ENCODE data around the gene PSORS1C2. TPM values are rescaled to one million over a fixed set of nuclear protein-coding genes. Genes with fewer than 3 reads are reported as not detected.
"Not testable (repeated sequence)": the region's sequence is repeated elsewhere in the genome, so short reads cannot be mapped to it uniquely, and the experiment has no call there.

PSORS1C2 gene
- not detected in 2 replicates for total RNA-seq

DNA sequence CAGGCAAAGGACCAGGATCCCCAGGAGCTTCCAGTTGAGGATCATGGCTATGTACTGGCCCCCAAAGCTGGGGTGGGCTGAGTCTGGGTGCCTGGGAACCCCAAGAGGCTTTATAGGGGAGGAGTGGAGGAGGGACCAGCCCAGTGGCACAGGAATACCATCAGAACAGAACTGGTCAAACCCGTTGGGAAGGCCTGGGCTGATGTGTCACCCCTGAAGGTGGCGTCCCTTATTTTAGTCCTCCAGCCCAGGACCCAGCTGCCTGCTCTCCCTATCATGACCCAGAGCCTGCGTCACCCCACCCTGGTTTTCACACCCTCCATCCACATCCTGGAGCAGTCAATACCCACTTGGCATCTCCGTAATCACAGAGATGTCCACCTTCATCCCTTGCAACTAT is at the start of gene PSORS1C2:
Gene PSORS1C2 (minus strand): TSS at position 85 of the 400 bp plus-strand sequence. CDS start 40 bp downstream, at position 45.
- no peak for DNase-seq (ENCODE audit: low read depth in 2 of 2)

DNA sequence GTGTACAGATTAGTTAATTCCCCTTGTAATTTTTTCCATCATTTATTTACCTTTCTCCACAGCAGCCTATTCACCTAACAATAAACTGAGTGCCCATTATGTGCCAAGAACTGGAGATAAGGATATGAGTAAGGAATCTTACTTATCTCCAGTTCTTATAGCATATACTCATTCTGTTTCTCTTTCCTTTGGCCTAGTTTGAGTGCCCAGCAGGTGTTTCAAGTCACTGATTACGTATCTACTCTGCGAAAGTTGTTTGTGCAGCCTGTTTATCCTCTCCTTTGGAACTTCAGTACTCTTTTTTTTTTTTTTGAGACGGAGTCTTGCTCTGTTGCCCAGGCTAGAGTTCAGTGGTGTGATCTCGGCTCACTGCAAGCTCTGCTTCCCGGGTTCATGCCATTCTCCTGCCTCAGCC is 48.9 kb upstream of the PSORS1C2 start:
- DNase-seq (ENCODE audit: low read depth in 2 of 2) = no peak

DNA sequence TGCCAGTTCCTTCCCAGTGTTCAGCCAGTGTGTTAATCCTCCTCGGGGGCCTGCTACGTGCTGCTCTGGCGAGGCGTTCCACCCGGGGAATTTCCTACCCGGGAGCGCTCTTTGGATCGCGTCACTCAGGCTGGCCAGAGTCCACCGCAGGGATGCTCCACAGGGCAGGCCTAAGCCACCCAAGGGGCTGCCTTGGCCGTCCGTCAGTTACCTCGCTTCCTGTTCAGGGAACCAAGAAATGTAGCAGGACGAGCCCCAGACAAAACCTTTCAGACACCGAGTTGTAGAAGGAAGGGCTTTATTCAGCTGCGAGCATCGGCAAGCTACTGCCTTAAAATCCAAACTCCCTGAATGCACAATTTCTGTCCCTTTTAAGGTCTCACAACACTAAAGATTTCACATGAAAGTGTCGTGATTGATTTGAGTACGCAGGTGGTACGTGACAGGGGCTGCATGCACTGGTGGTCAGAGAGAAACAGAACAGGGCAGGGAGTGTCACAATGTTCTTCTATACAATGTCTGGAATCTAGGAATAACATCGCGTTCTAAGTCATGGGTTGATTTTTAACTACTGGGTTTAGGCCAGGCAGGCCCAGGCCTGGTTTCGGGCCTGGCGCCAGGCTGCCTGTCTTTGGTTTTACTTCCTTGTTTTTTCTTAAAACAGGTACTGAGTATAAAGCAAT is 47.3 kb upstream of the PSORS1C2 start:
- DNase-seq (ENCODE audit: low read depth in 2 of 2) = no peak

DNA sequence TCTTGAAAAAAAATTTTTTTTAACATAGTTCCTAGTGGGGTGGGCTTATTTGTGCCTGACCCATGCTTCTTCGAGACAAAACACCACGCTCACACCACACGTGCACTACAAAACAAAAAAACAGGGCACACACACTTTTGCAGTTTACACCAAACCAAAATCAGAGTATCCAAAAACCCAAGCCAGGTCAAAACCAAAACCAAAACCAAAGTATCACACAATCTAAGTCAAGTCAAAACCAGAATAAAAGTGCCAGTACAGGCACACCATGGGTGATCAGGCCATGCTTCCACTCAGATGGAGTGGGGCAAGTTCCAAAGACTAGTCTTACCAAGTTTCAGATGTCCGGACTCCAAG is 46.8 kb upstream of the PSORS1C2 start:
- not testable (repeated sequence) for DNase-seq (ENCODE audit: low read depth in 2 of 2)

DNA sequence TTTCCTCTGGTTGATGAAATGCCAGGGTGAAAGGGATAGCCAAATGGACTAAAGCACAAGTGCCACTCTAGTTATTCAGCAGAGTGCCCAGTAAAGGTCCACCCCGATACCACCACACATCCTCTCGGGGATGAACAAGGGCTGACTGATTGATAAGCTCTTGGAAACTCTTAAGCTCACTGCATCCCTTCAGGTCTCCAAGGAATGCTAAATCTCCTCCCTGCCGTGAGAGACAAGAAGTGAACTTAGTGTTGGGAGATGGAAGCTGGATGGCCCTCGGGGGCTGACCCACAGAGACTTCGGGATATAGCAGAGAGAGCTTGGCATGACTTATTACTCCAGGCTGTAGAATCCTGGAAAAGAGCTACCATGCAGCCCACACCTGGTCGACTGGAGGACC is 45.0 kb upstream of the PSORS1C2 start:
- not testable (repeated sequence) for DNase-seq (ENCODE audit: low read depth in 2 of 2)

DNA sequence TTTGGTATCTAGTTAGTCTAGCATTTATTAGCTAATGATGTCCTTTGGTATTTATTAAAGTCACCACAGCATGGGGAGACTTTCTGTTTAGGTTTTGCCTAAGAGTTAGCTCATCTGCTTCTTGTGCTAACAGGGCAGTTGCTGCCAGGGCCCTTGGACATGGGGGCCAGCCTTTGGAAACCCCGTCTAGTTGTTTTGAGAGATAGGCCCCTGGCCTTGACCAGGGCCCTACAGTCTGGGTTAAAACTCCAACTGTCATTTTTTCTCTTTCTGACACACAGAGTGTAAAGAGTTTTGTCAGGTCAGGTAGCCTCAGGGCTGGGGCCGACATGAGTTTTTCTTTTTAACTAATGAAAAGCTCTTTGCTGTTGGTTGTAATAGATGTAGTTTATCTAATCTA is 44.4 kb upstream of the PSORS1C2 start:
- not testable (repeated sequence) for DNase-seq (ENCODE audit: low read depth in 2 of 2)

DNA sequence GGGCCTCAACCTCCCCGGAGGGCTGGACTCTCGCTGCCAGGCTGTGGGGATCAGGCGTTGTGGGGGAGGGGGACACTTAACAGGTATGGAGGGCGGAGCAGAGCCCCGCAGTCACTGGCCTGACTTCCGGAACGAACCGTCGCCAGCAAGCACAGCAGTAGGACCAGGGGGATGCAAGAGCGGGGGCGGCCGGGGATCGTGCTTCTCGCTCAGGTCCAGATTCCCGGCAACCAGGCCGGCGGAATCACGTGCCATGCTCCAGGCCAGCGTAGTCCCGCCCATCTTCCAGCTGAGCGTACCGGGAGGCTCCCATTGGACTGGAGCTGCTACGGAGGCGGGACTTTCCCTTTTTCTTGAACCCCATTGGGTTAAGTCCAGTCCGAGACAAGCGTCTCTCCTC is 41.6 kb upstream of the PSORS1C2 start:
- peak; percentile 44 to 69 for DNase-seq (ENCODE audit: low read depth in 2 of 2)

DNA sequence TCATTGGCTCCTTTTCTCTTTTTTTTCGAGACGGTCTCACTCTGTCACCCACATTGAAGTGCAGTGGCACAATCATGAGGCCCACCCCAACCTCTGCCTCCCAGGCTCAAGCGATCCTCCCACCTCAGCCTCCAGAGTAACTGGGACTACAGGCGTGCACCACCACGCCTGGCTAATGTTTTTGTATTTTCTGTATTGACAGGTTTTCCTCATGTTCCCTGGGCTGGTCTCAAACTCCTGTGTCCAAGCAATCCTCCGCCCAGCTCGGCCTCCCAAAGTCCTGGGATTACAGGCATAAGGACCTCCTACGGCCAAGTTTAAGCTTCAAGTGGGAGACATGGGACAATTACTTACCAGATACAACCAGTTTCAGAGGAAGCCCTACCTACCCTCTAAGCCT is 41.0 kb upstream of the PSORS1C2 start:
- no peak for DNase-seq (ENCODE audit: low read depth in 2 of 2)

DNA sequence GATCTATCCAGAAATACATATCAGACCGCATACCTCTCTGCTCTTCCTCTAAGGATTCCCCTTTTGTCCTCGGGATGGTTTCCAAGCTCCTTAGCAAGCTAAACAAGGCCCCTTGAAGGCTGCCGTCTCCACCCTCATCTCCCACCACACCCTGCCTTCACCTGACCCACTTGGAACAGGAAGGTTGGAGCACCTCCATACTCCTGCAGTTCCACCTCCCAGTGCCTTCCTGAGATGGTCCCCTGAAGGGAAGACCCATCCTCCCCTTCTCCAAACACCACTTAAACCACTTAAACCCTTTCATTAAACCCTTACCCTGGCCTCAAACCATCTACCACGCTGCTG is 40.1 kb upstream of the PSORS1C2 start:
- DNase-seq (ENCODE audit: low read depth in 2 of 2) = no peak

DNA sequence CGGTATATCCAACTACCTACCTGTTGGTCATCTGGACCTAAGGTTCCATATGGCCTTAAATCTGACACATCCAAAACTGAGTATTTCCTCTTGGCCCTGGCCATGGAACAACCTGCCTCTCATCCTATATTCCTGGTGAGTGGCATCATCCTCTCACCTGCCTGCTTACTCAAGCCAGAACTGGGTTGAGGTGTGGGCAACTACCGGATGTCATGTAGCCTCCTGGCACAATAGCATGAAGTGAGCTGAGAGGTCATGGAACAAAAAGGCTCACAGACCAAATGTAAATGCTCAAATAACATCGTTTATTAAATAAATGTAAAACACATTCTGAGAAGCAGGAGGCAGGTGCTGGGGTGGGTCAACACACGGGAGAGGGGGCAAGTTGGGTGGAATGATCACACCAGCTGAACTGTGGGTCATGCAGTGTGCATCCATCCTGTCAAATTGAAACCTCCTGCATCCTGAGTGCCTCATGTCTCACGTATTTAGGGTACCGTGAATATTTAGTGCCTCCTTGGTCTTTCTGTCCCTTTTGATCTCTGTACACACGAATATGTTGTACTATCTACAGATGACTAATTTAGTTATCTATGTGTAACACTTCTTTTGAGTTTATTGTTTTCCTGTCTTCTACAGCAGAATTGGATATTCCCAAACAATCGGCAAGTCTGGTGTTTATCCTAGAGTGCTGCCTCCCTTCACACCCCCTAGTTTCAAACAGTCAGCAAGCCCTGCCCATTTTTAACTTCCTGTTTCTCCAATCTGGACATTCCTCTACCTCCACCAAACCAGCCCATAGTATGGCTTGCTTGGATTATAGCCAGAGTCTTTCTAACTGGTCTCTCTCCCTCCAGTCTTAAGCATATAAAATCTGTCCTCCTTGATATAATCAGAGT is 39.5 kb upstream of the PSORS1C2 start:
- peak; percentile 19 to 39 for DNase-seq (ENCODE audit: low read depth in 2 of 2)

DNA sequence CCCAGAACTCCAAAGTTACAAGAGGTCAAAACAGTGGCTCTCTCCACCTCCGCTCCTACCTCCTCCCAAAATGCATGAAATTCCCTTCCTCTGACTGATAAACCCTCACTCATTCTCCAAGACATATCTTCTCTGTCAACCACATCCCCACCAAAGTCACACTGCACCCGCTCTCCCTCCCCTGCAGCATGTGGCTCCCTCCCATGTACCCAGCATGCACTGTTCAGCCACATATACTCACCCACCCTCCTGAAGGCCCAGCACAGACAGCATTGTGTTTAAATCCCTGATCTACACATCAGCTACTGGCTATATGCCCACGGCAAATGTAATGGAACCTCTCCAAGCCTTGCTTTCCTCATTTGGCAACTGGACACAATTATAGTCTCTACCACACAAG is 37.1 kb upstream of the PSORS1C2 start:
- DNase-seq (ENCODE audit: low read depth in 2 of 2) = peak in 1 of 2 donors; percentile 57

DNA sequence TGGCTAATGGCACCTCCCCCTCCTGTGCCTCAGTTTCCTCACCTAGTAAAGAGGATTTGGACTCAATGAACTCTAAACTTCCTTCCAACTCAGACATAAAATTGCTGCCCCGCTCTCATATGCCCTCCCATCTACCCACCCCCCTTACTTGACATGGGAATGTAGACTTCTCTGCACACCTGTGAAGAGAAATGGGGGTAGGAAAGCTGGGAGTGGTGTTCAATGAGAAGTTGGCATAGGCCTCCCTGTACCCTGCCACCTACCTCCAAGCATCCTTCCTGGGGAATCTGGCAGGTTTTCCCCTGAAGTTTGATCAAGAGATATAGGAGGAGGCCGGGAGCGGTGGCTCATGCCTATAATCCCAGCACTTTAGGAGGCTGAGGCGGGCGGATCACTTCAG is 35.5 kb upstream of the PSORS1C2 start:
- no peak for DNase-seq (ENCODE audit: low read depth in 2 of 2)

DNA sequence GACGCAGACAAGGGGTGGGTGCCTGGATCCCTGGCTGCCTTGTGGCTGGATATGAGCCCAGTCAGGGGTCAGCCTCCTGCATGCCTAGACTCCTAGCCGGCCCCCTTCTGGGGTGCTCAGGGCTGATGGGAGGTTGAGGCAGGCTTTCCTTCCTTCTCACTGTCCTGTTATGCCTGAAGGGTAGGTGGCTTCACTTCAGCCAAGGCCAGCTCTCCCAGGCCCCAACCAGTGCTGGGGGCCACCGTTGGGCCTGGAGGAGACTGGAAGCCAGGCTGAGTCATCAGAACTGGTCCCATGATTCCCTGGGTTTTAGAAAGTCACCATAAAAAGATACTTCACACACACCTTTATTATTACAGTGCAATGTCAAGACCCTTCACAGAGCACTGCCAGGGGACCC is 34.5 kb upstream of the PSORS1C2 start:
- no peak for DNase-seq (ENCODE audit: low read depth in 2 of 2)

DNA sequence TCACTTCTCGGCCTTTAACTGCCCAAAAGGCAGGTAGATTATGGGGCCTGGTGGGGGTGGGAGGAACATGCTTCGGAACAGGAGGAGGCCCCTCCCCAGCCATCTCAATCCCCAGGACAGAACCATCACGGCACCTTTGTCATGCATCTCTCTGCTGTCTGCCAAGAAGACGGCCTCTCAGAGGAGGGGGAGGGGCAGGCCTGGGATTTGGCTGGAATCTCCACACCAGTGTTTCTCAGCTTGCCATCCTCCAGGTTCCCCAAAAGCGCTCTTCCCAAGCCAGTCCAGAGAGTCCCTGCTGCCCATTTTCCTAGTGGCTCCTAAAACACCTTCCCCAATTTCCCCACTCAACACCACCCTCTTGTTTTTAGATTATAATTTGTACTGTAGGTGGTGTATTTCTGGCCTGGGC is 34.1 kb upstream of the PSORS1C2 start:
- DNase-seq (ENCODE audit: low read depth in 2 of 2) = no peak

DNA sequence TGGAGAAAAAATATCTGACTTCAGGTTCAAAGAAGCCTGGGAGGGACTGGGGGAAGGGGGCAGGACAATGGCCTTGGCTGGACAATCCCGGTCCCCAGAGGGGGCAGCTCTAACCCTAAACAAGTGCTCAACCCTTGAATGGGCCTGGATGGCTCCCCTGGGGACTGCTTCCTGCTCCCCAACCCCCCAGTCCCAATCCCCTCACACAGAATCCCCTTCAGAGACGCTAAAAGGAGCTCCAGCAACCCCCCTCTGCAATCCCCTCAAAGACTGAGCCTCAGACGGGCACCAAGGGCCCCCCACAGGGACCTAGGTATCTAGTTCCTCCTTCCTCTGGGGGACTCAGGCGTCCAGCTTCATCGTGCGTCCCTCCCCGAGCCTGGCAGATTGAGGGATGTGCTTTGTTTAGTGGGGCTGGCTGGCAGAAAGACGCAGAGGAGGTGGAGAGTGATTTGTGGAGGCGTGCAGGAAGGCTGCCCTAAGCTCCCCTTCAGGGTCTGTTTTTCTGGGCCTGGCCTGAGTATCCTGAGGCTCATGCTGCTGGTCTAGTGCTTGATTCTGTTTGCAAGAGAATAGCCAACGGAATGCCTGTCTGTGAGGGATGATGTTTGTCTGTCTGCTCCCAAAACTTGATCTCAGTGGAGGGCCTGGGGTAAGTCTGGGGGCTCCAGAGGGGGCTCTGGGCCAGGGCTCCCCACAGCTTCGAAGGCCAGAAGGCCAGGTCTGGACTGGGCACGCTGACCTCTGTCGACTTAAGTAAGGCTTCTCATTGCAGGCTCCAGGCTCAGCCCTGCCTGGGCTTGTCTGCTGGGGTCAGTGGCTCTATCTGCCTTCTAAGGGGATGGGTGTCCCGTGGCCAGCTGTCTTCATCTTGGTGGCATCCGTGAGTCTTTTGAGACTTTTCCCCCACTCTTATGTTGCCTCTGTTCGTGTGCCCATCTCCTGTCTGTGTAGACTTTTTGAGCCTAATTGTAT is 33.4 kb upstream of the PSORS1C2 start:
- no peak for DNase-seq (ENCODE audit: low read depth in 2 of 2)

DNA sequence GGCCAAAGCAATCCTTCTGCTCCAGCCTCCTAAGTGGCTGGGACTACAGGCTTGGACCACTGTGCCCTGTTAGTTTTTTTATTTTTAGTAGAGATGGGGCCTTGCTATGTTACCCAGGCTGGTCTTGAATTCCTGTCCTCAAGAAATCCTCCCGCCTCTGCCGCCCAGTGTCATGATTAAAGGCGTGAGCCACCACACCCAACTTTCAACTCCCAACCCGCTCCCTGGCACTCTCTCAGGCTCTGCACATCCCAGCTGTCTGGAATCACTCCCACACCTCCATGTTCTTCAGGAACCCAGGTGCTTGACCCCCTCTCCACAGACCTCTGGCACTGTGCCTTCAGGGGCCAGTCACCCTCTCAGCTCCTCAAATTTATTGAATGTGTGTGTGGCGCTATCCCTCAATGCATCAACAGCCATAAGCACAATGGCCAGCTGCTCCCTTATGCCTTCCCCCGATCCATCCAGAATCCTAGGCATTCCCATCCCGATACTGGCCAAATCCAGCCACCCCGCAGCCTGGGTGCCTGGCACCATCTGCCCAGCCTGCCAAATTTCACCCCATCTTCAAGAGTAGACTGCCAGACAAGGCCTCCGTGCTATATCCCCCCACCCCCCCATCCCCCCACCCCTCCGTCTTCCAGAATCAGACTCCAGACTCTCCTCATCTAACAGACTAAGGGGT is 32.3 kb upstream of the PSORS1C2 start:
- DNase-seq (ENCODE audit: low read depth in 2 of 2) = no peak

DNA sequence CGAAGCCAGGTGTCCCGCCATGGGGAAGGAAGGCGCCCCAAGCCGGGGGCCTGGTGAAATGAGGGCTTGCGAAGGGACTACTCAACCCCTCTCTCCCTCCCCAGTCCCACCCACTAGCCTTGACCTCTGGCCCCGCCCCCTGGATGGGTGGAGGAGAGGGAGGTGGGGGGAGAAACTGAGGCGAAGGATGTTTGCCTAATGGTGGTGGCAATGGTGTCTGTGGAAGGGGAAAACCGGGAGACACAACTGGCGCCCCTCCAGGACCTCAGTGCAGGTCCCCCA is 31.7 kb upstream of the PSORS1C2 start, which contains the start of gene POU5F1:
Gene POU5F1 (minus strand): TSS at position 83 of the 282 bp plus-strand sequence. CDS start 62 bp downstream, at position 21.
- DNase-seq (ENCODE audit: low read depth in 2 of 2) = no peak

DNA sequence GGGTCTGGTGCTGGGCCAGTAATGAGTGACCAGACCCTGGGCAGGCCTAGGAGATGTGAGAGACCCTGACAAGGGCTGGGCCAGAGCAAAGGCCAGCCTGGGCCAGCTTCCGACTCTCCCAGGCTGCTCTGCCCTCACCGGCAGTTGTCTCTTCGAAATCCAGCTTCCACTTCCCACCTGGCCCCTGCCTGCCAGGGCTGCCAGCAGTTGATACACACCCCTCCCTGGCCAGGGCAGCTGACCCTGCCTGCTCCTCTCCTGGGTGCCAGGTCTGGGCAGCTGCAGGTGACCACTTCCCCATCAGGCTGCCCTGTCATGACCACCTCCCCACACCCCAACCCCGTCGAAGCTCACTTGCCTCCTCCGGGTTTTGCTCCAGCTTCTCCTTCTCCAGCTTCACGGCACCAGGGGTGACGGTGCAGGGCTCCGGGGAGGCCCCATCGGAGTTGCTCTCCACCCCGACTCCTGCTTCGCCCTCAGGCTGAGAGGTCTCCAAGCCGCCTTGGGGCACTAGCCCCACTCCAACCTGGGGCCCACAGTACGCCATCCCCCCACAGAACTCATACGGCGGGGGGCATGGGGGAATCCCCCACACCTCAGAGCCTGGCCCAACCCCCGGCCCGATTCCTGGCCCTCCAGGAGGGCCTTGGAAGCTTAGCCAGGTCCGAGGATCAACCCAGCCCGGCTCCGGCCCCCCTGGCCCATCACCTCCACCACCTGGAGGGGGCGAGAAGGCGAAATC is 31.2 kb upstream of the PSORS1C2 start:
- not testable (repeated sequence) for DNase-seq (ENCODE audit: low read depth in 2 of 2)

DNA sequence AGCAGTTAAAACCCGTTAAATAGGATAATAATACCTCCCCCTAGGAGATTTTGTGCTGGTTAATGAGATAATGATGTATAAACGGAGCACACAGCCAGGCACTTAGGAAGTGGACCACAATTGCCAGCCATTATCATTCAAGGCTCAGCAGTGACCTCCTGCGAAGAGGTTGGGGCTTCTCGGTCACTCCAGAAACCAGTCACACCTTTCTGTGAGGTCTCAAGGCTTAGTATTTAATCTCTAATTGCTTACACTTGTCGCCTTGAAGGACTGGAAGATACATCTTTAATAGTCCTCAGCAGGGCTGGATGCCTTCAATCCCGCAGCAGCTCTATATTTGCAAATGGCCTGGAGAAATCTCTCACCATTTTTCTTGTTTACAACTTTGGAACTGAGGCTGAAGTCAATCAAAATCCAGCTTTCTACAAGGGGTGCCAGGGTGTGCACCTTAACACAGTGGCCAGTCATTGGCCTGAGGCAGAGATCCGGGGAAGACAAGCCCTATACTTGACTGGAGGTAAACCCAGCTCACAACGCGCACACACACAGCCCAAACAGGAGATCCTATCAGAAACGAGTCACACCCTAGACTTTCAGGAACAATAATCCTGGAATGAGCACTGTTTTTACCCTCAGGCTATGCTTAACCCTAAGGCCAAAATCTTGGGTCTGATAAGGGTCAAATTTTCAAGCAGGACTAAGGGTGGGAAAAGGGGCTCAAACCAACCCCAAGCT is 30.4 kb upstream of the PSORS1C2 start:
- DNase-seq (ENCODE audit: low read depth in 2 of 2) = no peak

DNA sequence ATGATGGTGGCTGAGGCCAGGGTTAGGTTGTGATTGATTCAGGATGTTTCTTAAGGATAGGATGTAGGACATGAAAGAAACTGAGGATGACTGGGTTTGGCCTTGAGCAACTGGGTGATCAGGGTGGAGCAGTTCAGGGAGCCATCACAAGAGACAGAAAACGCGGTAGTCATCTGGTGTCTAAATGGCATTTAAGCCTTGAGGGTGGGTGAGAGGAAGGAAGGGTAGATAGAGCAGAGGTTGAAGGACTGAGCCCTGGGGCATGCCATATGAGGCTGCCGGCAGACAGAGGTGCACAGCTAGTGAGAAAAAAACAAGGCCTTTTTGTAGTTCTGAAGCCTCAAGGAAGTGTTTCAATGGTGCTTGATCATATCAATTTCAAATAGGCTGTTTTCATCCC is 29.7 kb upstream of the PSORS1C2 start:
- DNase-seq (ENCODE audit: low read depth in 2 of 2) = no peak
